Thymus (tissue), 2 donors: Measurements from ENCODE around the gene TMSB4X. TPM values are rescaled to one million over a fixed set of nuclear protein-coding genes. Genes with fewer than 3 reads are reported as not detected.

Experiments
- polyA plus RNA-seq: library from polyadenylated mRNA; stranded (reverse); fragments of 200-250 nt; gene quantifications from one replicate; pipeline ENCODE4 v1.2.3, GENCODE V29; 2013
- total RNA-seq: library from RNA; stranded (reverse); fragments of 120-200 nt; gene quantifications from one replicate; pipeline ENCODE4 v1.2.4, GENCODE V29; 2013
- donor health status: healthy.

The TMSB4X gene
- total and polyA plus RNA-seq, 2 donors = 7,715 to 12,473 TPM

Other genes starting within 250 kb of the TMSB4X start
- gene PRPS2, start 183.7 kb upstream of the TMSB4X start, total RNA-seq = 73.9 TPM
- 39.7 TPM for gene PRPS2, start 183.7 kb upstream of the TMSB4X start, polyA plus RNA-seq
- gene TLR7, start 108.0 kb upstream of the TMSB4X start, total RNA-seq = 2.2 TPM
- 0.62 TPM for gene TLR7, start 108.0 kb upstream of the TMSB4X start, polyA plus RNA-seq
- gene TLR8, start 68.5 kb upstream of the TMSB4X start, total RNA-seq = 3.7 TPM
- gene TLR8, start 68.5 kb upstream of the TMSB4X start, polyA plus RNA-seq = 0.78 TPM
- not detected for gene FAM9C, start 69.5 kb downstream of the TMSB4X start, total RNA-seq
- gene FAM9C, start 69.5 kb downstream of the TMSB4X start, polyA plus RNA-seq = 0.07 TPM